A549 (cell line): ENCODE measurements around the gene NOL3. TPM values are rescaled to one million over a fixed set of nuclear protein-coding genes. Genes with fewer than 3 reads are reported as not detected.
A peak's percentile ranks its signal among the peaks of the same experiment; 100 is the strongest.

Experiments used
- ATAC-seq, 2 experiments: fragments of 200-7000 bp in 1 of 2; fragments of >200 bp in 1 of 2; cut with Nextera tagmentation in 1 of 2; cut with Tn5 transposase in 1 of 2; 3 replicates each; pipeline versions ENCODE4 v1.8.0 to v1.9.1; 2018 to 2020; ENCODE audit warnings: mild to moderate bottlenecking in 1 of 2, moderate library complexity in 1 of 2
- CTCF ChIA-PET: fragments of 300-600 bp; sonication (Branson Sonifier 250); formaldehyde crosslinking; extraction: SDS; loops from one replicate; lab custom pipeline; 2021; ENCODE audit warnings: antibody characterized with exemption, inconsistent platforms; lab: Yijun Ruan, JAX
- POLR2A ChIA-PET: fragments of 350-600 bp; formaldehyde crosslinking; extraction: SDS; loops from one replicate; lab custom pipeline; 2021; ENCODE audit warnings: antibody characterized with exemption, inconsistent platforms; lab: Yijun Ruan, JAX
- DNase-seq, 2 experiments: peaks; one replicate each; pipeline versions ENCODE4 v3.0.0 to v3.0.0-alpha.2; 2011 to 2016; ENCODE audit warnings: low read depth in 1 of 2, low spot score in 1 of 2
- FAIRE-seq: peaks from 2 replicates; lab custom pipeline; 2011; peaks lifted over from hg19 to GRCh38; lab: Jason Lieb, UNC
- H3K27ac ChIP-seq, 2 experiments: fragments of >200 bp; sonication (Bioruptor Twin); formaldehyde crosslinking; 3 replicates each; pipeline ENCODE4 v1.5.1; 2016 to 2017
- H3K4me1 ChIP-seq: fragments of >200 bp; sonication (Bioruptor Twin); formaldehyde crosslinking; 3 replicates; pipeline ENCODE4 v1.6.1; 2016
- H3K4me2 ChIP-seq: fragments of >200 bp; sonication (Bioruptor Twin); formaldehyde crosslinking; 3 replicates; pipeline ENCODE4 v1.6.1; 2016
- H3K4me3 ChIP-seq: fragments of >200 bp; sonication (Bioruptor Twin); formaldehyde crosslinking; 3 replicates; pipeline ENCODE4 v1.5.1; 2016
- H3K9me3 ChIP-seq: fragments of >200 bp; sonication (Bioruptor Twin); formaldehyde crosslinking; 3 replicates; pipeline ENCODE4 v1.6.1; 2016
- BHLHE40 ChIP-seq: IDR thresholded peaks from 2 replicates; pipeline ENCODE4 v1.6.1; 2012; ENCODE audit warnings: low read depth, low read length, inconsistent platforms
- CEBPB ChIP-seq, 2 experiments: fragments of >200 bp in 1 of 2; sonication (Bioruptor Twin) in 1 of 2; formaldehyde crosslinking in 1 of 2; IDR thresholded peaks; 2 replicates each; pipeline ENCODE4 v1.6.1; 2012 to 2016
- CHD2 ChIP-seq: fragments of 150-350 bp; IDR thresholded peaks from 2 replicates; pipeline ENCODE4 v1.6.1; 2014; ENCODE audit warnings: low read length; ENCODE audit not compliant: partially characterized antibody
- HDAC2 ChIP-seq: fragments of 200-600 bp; sonication (generic); IDR thresholded peaks from 2 replicates; pipeline ENCODE4 v1.6.1; 2016
- HOXA7 ChIP-seq: fragments of 250-450 bp; sonication (Bioruptor Pico); IDR thresholded peaks from 2 replicates; pipeline ENCODE4 v1.5.0; 2020; ENCODE audit warnings: mild to moderate bottlenecking, moderate library complexity
- POLR2AphosphoS2 ChIP-seq: conservative IDR thresholded peaks from 2 replicates; pipeline ENCODE4 v1.6.1; 2012; ENCODE audit warnings: low read length, improper control_type of control experiment, inconsistent platforms
- RNF2 ChIP-seq: fragments of 200-600 bp; sonication (generic); IDR thresholded peaks from 2 replicates; pipeline ENCODE4 v1.6.1; 2016; ENCODE audit warnings: low read depth, mild to moderate bottlenecking, antibody characterized with exemption, moderate library complexity, borderline replicate concordance
- SMC3 ChIP-seq: fragments of >200 bp; sonication (Bioruptor Twin); formaldehyde crosslinking; IDR thresholded peaks from 3 replicates; pipeline ENCODE4 v1.6.1; 2018; ENCODE audit warnings: inconsistent platforms
- SREBF2 ChIP-seq: fragments of 450-650 bp; IDR thresholded peaks from 2 replicates; pipeline ENCODE4 v1.6.1; 2014; ENCODE audit warnings: mild to moderate bottlenecking, moderate library complexity
- ZNF302 ChIP-seq: fragments of 250-450 bp; sonication (Bioruptor Pico); IDR thresholded peaks from 2 replicates; pipeline ENCODE4 v1.9.0; 2021; ENCODE audit warnings: inconsistent platforms, mild to moderate bottlenecking, moderate library complexity
- ZSCAN20 ChIP-seq: fragments of 250-450 bp; sonication (Bioruptor Pico); IDR thresholded peaks from 2 replicates; pipeline ENCODE4 v1.8.0; 2022; ENCODE audit warnings: mild to moderate bottlenecking, moderate library complexity
- WGBS: methylation state at CpG from one replicate; pipeline ENCODE4 v1.1.6; 2017; ENCODE audit errors: missing lambda C conversion rate; 5-methylcytosine and 5-hydroxymethylcytosine counted together
- polyA plus RNA-seq, 4 experiments: library from polyadenylated mRNA; depleted of rRNA in 3 of 4; stranded (reverse); fragments of >200 nt; fragmentation: RNase III in 1 of 4; extraction: RNeasy Plus Mini Kit Qiagen cat#74134 plus additional on column Dnase treatment in 1 of 4; gene quantifications; 2 replicates in 3 of 4; 3 replicates in 1 of 4; pipeline ENCODE4 v1.2.3, GENCODE V29; 2011 to 2017
- TF ChIP-seq, protein P1 (sequence below): fragments of 450-650 bp; IDR thresholded peaks from 2 replicates; pipeline ENCODE4 v1.6.1; 2014; ENCODE audit warnings: antibody characterized with exemption
- TF ChIP-seq, protein P2 (sequence below): fragments of 250-450 bp; sonication (Bioruptor Pico); IDR thresholded peaks from 2 replicates; pipeline ENCODE4 v1.5.0; 2020; ENCODE audit warnings: low read depth, mild to moderate bottlenecking, moderate library complexity
- TF ChIP-seq, protein P3 (sequence below): fragments of 200-600 bp; sonication (generic); IDR thresholded peaks from 2 replicates; pipeline ENCODE4 v1.6.1; 2016; ENCODE audit warnings: antibody characterized with exemption, mild to moderate bottlenecking, moderate library complexity
- TF ChIP-seq, protein P4 (sequence below): fragments of >200 bp; sonication (Bioruptor Twin); formaldehyde crosslinking; IDR thresholded peaks from 3 replicates; pipeline ENCODE4 v1.6.1; 2016
- TF ChIP-seq, protein P5 (sequence below): fragments of >200 bp; sonication (Bioruptor Twin); formaldehyde crosslinking; IDR thresholded peaks from 3 replicates; pipeline ENCODE4 v1.5.1; 2016
- TF ChIP-seq, protein P6 (sequence below): fragments of 250-450 bp; sonication (Bioruptor Pico); IDR thresholded peaks from 2 replicates; pipeline ENCODE4 v1.5.0; 2021; ENCODE audit warnings: mild to moderate bottlenecking, moderate library complexity, borderline replicate concordance
- TF ChIP-seq, protein P7 (sequence below): IDR thresholded peaks from 2 replicates; pipeline ENCODE4 v1.6.1; 2012
- TF ChIP-seq, protein P8 (sequence below): IDR thresholded peaks from 2 replicates; pipeline ENCODE4 v1.6.1; 2012

NOL3 gene
- polyA plus RNA-seq, 2 of the 4 experiments (the other 2 are of a cell fraction) = 22.6 to 39.1 TPM

DNA sequence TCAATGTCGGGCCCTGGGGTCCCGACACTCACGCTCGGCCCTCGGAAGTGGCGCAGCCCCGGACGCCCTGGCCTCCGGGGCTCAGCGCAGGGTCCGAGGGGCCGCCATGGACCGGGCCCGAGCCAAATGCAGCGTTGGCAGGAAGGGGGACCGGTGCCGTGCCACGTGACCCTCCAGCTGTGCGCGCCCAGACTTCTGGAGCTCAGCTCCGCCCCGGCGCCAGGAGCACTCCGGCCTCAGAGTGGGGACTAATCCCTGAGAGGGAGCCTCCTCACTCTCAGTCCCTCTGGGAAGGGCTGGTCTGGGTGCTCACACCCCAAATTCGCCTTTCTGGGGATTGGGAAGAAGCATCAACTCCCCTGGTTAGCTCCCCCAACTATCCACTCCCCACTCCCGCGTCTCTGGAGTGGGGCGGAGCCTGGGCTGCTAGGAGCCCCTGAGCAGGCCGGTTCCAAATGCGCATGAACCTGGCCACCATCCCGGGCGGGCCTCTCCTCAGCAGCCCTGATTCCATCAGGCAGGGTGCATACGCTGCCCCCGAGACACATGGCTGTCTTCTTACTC is 19.4 kb upstream of the NOL3 start, which contains the start of gene B3GNT9 (continued):
- TF ChIP-seq, protein P1, sequence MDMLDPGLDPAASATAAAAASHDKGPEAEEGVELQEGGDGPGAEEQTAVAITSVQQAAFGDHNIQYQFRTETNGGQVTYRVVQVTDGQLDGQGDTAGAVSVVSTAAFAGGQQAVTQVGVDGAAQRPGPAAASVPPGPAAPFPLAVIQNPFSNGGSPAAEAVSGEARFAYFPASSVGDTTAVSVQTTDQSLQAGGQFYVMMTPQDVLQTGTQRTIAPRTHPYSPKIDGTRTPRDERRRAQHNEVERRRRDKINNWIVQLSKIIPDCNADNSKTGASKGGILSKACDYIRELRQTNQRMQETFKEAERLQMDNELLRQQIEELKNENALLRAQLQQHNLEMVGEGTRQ = peak; percentile 88

DNA sequence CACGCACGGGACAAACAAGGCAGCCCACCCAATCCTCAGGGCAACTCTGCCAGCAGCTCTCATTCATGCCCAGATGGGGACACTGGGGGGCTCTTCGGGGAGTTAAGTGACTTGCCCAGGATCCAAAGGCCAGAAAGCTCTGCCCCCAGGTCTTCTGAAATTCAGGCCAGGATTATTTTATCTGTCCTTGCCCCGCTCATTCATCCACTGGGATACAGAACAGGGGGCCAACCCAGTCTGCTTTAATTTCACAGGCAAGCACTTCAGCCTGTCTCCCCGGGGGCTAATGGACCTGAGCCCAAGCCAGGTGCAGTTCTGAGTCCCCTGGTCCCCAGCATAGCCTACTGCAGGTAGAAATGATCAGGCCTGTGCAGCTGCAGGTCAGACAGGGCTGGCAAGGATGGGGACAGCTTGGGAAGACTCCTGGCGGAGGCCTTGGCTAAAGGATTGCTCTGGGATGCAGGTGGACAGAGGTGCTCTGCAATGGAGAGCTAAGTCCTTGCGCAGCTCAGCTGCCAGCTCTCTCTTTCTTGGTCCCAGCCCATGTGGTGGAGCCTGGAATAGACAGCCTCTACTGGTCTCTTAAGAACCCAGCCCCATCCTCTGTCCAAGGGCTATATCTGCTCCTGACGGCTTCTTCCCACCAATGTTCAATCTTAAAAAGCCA is 18.8 kb upstream of the NOL3 start:
- ChIA-PET CTCF (interaction anchor here (0.6 to 16.0 kb wide), 16 partner anchors 12 to 314 kb away, joined by 3 to 314 read pairs (median 4); partner anchors contain the start of genes CES3, CES4A, FBXL8 and HSF4), POLR2A (interaction anchor here (0.7 to 2.2 kb wide), 4 partner anchors 9 to 259 kb away, joined by 3 to 7 read pairs (median 5); partner anchors contain the start of genes FBXL8 and NOL3)
- Histone ChIP-seq H3K27ac (peak overlapping the region; percentile 84 to 96), H3K4me1 (peaks cover 16% of the 10 kb centered on the region), H3K9me3 (no peaks in the 10 kb centered on the region), H3K4me3 (peak overlapping the region; percentile 76; the same call in 2 of the 3 replicates), H3K4me2 (peak overlapping the region; percentile 66)
- ATAC-seq (peak; percentile 25 to 30; a peak in 3 of 6 replicates), DNase-seq (peak; percentile 36 to 52), FAIRE-seq (no peak)
- TF ChIP-seq, protein P2, sequence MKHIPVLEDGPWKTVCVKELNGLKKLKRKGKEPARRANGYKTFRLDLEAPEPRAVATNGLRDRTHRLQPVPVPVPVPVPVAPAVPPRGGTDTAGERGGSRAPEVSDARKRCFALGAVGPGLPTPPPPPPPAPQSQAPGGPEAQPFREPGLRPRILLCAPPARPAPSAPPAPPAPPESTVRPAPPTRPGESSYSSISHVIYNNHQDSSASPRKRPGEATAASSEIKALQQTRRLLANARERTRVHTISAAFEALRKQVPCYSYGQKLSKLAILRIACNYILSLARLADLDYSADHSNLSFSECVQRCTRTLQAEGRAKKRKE = no peak
- TF ChIP-seq, protein P3, sequence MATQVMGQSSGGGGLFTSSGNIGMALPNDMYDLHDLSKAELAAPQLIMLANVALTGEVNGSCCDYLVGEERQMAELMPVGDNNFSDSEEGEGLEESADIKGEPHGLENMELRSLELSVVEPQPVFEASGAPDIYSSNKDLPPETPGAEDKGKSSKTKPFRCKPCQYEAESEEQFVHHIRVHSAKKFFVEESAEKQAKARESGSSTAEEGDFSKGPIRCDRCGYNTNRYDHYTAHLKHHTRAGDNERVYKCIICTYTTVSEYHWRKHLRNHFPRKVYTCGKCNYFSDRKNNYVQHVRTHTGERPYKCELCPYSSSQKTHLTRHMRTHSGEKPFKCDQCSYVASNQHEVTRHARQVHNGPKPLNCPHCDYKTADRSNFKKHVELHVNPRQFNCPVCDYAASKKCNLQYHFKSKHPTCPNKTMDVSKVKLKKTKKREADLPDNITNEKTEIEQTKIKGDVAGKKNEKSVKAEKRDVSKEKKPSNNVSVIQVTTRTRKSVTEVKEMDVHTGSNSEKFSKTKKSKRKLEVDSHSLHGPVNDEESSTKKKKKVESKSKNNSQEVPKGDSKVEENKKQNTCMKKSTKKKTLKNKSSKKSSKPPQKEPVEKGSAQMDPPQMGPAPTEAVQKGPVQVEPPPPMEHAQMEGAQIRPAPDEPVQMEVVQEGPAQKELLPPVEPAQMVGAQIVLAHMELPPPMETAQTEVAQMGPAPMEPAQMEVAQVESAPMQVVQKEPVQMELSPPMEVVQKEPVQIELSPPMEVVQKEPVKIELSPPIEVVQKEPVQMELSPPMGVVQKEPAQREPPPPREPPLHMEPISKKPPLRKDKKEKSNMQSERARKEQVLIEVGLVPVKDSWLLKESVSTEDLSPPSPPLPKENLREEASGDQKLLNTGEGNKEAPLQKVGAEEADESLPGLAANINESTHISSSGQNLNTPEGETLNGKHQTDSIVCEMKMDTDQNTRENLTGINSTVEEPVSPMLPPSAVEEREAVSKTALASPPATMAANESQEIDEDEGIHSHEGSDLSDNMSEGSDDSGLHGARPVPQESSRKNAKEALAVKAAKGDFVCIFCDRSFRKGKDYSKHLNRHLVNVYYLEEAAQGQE = no peak
- TF ChIP-seq ZSCAN20 (CRISPR knock-in tag) = no peak
- TF ChIP-seq, protein P4, sequence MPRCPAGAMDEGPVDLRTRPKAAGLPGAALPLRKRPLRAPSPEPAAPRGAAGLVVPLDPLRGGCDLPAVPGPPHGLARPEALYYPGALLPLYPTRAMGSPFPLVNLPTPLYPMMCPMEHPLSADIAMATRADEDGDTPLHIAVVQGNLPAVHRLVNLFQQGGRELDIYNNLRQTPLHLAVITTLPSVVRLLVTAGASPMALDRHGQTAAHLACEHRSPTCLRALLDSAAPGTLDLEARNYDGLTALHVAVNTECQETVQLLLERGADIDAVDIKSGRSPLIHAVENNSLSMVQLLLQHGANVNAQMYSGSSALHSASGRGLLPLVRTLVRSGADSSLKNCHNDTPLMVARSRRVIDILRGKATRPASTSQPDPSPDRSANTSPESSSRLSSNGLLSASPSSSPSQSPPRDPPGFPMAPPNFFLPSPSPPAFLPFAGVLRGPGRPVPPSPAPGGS = no peak
- no peak for TF ChIP-seq CEBPB (IDR thresholded peaks at IDR 0.05)
- TF ChIP-seq SMC3 = no peak
- no peak for TF ChIP-seq CHD2
- TF ChIP-seq RNF2 = no peak
- TF ChIP-seq HOXA7 (CRISPR knock-in tag) = no peak
- TF ChIP-seq, protein P5, sequence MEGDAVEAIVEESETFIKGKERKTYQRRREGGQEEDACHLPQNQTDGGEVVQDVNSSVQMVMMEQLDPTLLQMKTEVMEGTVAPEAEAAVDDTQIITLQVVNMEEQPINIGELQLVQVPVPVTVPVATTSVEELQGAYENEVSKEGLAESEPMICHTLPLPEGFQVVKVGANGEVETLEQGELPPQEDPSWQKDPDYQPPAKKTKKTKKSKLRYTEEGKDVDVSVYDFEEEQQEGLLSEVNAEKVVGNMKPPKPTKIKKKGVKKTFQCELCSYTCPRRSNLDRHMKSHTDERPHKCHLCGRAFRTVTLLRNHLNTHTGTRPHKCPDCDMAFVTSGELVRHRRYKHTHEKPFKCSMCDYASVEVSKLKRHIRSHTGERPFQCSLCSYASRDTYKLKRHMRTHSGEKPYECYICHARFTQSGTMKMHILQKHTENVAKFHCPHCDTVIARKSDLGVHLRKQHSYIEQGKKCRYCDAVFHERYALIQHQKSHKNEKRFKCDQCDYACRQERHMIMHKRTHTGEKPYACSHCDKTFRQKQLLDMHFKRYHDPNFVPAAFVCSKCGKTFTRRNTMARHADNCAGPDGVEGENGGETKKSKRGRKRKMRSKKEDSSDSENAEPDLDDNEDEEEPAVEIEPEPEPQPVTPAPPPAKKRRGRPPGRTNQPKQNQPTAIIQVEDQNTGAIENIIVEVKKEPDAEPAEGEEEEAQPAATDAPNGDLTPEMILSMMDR = no peak
- TF ChIP-seq, protein P6, sequence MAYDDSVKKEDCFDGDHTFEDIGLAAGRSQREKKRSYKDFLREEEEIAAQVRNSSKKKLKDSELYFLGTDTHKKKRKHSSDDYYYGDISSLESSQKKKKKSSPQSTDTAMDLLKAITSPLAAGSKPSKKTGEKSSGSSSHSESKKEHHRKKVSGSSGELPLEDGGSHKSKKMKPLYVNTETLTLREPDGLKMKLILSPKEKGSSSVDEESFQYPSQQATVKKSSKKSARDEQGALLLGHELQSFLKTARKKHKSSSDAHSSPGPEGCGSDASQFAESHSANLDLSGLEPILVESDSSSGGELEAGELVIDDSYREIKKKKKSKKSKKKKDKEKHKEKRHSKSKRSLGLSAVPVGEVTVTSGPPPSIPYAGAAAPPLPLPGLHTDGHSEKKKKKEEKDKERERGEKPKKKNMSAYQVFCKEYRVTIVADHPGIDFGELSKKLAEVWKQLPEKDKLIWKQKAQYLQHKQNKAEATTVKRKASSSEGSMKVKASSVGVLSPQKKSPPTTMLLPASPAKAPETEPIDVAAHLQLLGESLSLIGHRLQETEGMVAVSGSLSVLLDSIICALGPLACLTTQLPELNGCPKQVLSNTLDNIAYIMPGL (CRISPR knock-in tag) = no peak
- TF ChIP-seq, protein P1 = no peak
- TF ChIP-seq, protein P7, sequence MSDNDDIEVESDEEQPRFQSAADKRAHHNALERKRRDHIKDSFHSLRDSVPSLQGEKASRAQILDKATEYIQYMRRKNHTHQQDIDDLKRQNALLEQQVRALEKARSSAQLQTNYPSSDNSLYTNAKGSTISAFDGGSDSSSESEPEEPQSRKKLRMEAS = no peak
- TF ChIP-seq HDAC2 = no peak
- no peak for TF ChIP-seq ZNF302 (CRISPR knock-in tag)
- no peak for TF ChIP-seq POLR2AphosphoS2
- TF ChIP-seq, protein P8, sequence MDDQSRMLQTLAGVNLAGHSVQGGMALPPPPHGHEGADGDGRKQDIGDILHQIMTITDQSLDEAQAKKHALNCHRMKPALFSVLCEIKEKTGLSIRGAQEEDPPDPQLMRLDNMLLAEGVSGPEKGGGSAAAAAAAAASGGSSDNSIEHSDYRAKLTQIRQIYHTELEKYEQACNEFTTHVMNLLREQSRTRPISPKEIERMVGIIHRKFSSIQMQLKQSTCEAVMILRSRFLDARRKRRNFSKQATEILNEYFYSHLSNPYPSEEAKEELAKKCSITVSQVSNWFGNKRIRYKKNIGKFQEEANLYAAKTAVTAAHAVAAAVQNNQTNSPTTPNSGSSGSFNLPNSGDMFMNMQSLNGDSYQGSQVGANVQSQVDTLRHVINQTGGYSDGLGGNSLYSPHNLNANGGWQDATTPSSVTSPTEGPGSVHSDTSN = no peak
- no peak for TF ChIP-seq BHLHE40
- no peak for TF ChIP-seq SREBF2
- 76% methylated on average over 8 of the region's 8 CpGs for WGBS
